Panc1 (cell line): ENCODE data around the gene NEK4. TPM values are rescaled to one million over a fixed set of nuclear protein-coding genes. Genes with fewer than 3 reads are reported as not detected.

Experiments
- ATAC-seq: fragments of 200-7000 bp; cut with Tn5 transposase; 2 replicates; pipeline ENCODE4 v1.9.1; 2020; ENCODE audit warnings: mild to moderate bottlenecking, moderate library complexity
- BruUV-seq: library from RNA; stranded (reverse); fragments of 400-500 nt; replicated peaks from 2 replicates; lab custom pipeline; 2021; lab: Mats Ljungman, UMichigan
- CTCF ChIA-PET: fragments of 300-600 bp; sonication (Branson Sonifier 250); formaldehyde crosslinking; loops from one replicate; lab custom pipeline; 2022; ENCODE audit warnings: antibody characterized with exemption; lab: Charles Lee
- POLR2A ChIA-PET: fragments of 300-600 bp; sonication (Branson Sonifier 250); formaldehyde crosslinking; loops from one replicate; lab custom pipeline; 2022; ENCODE audit warnings: antibody characterized with exemption; lab: Charles Lee
- DNase-seq: peaks from one replicate; pipeline ENCODE4 v3.0.0-alpha.2; 2010; ENCODE audit warnings: low read depth, low spot score
- H3K27ac ChIP-seq: 2 replicates; pipeline ENCODE4 v1.5.1; 2011; ENCODE audit warnings: mild to moderate bottlenecking, low read length, inconsistent platforms
- H3K27me3 ChIP-seq: fragments of 200-500 bp; sonication (Bioruptor generic); 2 replicates; pipeline ENCODE4 v1.6.0; 2014; ENCODE audit warnings: low read length, inconsistent platforms; ENCODE audit not compliant: control insufficient read depth, insufficient read depth
- H3K36me3 ChIP-seq: fragments of 200-500 bp; sonication (Bioruptor generic); 2 replicates; pipeline ENCODE4 v1.5.1; 2014; ENCODE audit warnings: inconsistent platforms, mild to moderate bottlenecking, low read length, moderate library complexity; ENCODE audit not compliant: control insufficient read depth, insufficient read depth
- H3K4me1 ChIP-seq: 2 replicates; pipeline ENCODE4 v1.5.1; 2011; ENCODE audit warnings: inconsistent platforms, mild to moderate bottlenecking, low read length, moderate library complexity; ENCODE audit not compliant: control insufficient read depth, insufficient read depth
- H3K4me3 ChIP-seq, 2 experiments: 2 replicates each; pipeline ENCODE4 v1.5.1; 2011 to 2012; ENCODE audit warnings: low read depth in 2 of 2, low read length in 2 of 2, mild to moderate bottlenecking in 2 of 2, inconsistent platforms in 1 of 2, moderate library complexity in 1 of 2
- H3K9me3 ChIP-seq: fragments of 200-500 bp; sonication (Bioruptor generic); 2 replicates; pipeline ENCODE4 v1.5.1; 2014; ENCODE audit warnings: low read depth, mild to moderate bottlenecking, inconsistent platforms, low read length, moderate library complexity; ENCODE audit not compliant: control insufficient read depth, insufficient read depth
- CTCF ChIP-seq: fragments of 450-650 bp; IDR thresholded peaks from 2 replicates; pipeline ENCODE4 v1.5.1; 2017; ENCODE audit warnings: mild to moderate bottlenecking
- POLR2AphosphoS5 ChIP-seq: IDR thresholded peaks from 2 replicates; pipeline ENCODE4 v1.6.1; 2012; ENCODE audit warnings: mild to moderate bottlenecking, low read depth, low read length, moderate library complexity
- REST ChIP-seq, 2 experiments: IDR thresholded peaks; 2 replicates each; pipeline ENCODE4 v1.6.1; 2011 to 2012; ENCODE audit warnings: low read depth in 2 of 2, control low read depth in 1 of 2, low read length in 1 of 2, mild to moderate bottlenecking in 1 of 2, moderate library complexity in 1 of 2; ENCODE audit not compliant: insufficient read depth in 1 of 2
- SIN3A ChIP-seq: IDR thresholded peaks from 2 replicates; pipeline ENCODE4 v1.6.1; 2012; ENCODE audit warnings: low read depth, mild to moderate bottlenecking, low read length, moderate library complexity, borderline replicate concordance; ENCODE audit not compliant: insufficient read depth
- TCF7L2 ChIP-seq: IDR thresholded peaks from 2 replicates; pipeline ENCODE4 v1.6.1; 2011; ENCODE audit warnings: mild to moderate bottlenecking, low read depth, low read length, inconsistent platforms
- in situ Hi-C: cut with HindIII; loops from 2 replicates; pipeline ENCODE4 v1.10.0; 2016; ENCODE audit warnings: low sequenced_read_pairs, low pct_unique_long_range_greater_than_20kb
- intact Hi-C: fragments of 100-400 bp; cut with micrococcal nuclease; formaldehyde crosslinking; loops from one replicate; pipeline ENCODE4 v1.10.0; 2022; ENCODE audit not compliant: unreplicated experiment
- total RNA-seq: library from RNA; stranded (reverse); gene quantifications from one replicate; pipeline ENCODE4 v1.2.1, GENCODE V29; 2021; ENCODE audit not compliant: unreplicated experiment

NEK4 gene
- total RNA-seq, 1 experiment from 2014 or later: 22.9 TPM

- intact Hi-C loops: no loop called here
- BruUV-seq: no TSS peak
- no peak overlapping the region for H3K4me3 ChIP-seq
- in situ Hi-C loops: no loop called here
- H3K27ac ChIP-seq: no peak overlapping the region
- DNase-seq (no peak), ATAC-seq (no peak)
- POLR2A ChIA-PET: no interaction called here
- TF ChIP-seq CTCF (no peak), POLR2AphosphoS5 (no peak), TCF7L2 (no peak), REST (IDR thresholded peaks at IDR 0.05; ENCODE audit: insufficient read depth in 1 of 2, low read depth in 2 of 2, low read length in 1 of 2) (no peak), SIN3A (no peak)
- H3K4me1 ChIP-seq: no peaks in the 10 kb centered on the region
- H3K27me3 ChIP-seq: no peaks in the 10 kb centered on the region
- no peaks in the 10 kb centered on the region for H3K9me3 ChIP-seq
- H3K36me3 ChIP-seq: no peaks in the 10 kb centered on the region
- CTCF ChIA-PET: no interaction called here
Observed at GRCh38 chr3:52810923-52811322, 40.2 kb upstream of the NEK4 start.

- no peak overlapping the region for H3K27ac ChIP-seq
- BruUV-seq: no TSS peak
- no peaks in the 10 kb centered on the region for H3K36me3 ChIP-seq
- H3K27me3 ChIP-seq: no peaks in the 10 kb centered on the region
- in situ Hi-C loops (no loop called here), intact Hi-C loops (no loop called here)
- no peak for TF ChIP-seq POLR2AphosphoS5
- TF ChIP-seq REST (IDR thresholded peaks at IDR 0.05; ENCODE audit: insufficient read depth in 1 of 2, low read depth in 2 of 2, low read length in 1 of 2): no peak
- DNase-seq (no peak), ATAC-seq (no peak)
- ChIA-PET CTCF (interaction anchor here (0.5 kb wide), 1 partner anchor 10 kb away, joined by 3 read pairs; no protein-coding TSS in a partner anchor), POLR2A (no interaction called here)
- no peaks in the 10 kb centered on the region for H3K9me3 ChIP-seq
- no peak overlapping the region for H3K4me3 ChIP-seq
- H3K4me1 ChIP-seq: no peaks in the 10 kb centered on the region
Observed at GRCh38 chr3:52809662-52810377, 39.1 kb upstream of the NEK4 start.
